ENCODE results near the gene CEND1.

The CEND1 gene

DNA sequence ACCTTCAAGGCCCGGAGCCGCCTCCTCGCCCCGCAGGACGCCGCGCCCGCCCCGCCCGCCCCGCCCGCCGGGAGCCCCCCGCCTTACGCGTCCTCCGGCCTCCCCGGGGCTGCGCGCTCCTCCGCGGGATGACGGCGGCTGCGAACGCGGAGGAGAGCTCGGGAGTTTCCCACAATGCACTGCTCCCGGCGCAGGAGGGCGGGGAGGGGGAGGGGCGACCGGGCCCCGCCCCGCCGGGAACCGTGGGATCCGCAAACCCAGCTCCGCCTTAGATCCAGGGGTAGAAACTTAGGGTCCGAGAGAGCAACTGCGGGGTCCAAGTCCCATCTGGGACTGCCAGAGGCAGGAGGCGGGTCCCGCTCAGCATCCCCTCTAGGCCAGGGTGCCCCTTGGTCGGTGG is at the start of gene CEND1:
Gene CEND1, minus strand, starts transcription at position 148 of the 400 bp plus-strand sequence. CDS start 1,514 bp downstream, outside the sequence.
- in situ Hi-C loops (cut with HindIII; ENCODE audit: low sequenced_read_pairs) = no loop called here

DNA sequence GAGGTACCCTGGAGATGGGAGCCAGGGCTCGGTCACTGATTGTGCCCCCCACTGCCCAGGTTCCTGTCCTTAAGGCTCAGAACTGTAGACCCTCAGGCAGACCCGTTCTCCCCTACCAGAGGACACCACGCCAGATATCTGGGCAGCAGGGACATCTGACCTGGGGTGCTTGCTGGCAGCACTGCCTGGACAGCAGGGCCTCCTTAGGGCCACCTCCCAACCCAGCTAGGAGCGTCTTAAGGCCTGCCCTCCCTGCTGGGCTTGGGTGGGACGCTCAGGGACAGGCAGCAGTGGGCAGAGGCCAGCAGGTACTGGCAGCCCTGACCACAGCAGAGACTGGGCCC is 49.4 kb upstream of the CEND1 start:
- in situ Hi-C loops (cut with HindIII; ENCODE audit: low sequenced_read_pairs) = no loop called here

DNA sequence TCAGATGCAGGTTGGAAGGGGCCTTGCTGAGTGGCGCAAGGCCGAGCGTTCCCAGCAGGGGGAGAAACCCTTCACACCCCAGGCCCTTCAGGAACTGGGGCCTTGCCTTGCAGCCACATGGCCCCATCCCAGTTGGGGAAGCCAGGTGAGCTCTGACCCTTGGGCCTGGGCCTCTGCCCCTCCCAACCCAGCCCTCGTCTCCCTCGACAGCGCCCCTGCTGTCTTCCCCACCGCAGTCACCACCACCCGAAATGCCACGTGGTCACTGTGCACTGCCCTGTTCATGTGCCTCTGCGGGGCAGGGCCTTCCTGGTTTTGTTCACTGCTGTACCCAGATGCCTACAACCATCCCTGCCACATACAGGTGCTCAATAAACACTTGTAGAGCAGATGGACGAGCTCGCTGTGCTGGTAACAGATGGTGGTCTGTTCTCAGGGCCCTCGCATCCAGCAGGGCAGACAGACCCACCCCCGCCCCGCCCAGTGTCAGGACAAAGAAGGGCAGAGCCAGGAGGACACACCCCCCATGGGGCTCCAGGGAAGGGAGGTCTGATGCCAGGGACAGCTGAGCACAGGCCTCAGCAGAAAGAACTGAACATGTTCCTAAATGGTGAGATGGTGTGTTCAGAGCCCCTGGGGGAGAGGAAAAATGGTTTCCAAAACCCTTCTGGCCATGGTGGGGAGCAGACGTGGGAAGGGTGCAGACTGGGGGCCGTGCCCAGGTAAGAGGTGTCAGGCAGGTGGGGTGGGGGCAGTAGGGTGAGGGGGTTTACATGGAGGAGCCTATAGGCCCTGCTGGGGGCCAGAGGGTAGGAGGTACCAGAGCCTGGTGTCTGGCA is 48.8 kb upstream of the CEND1 start:
- in situ Hi-C loops (cut with HindIII; ENCODE audit: low sequenced_read_pairs) = no loop called here

DNA sequence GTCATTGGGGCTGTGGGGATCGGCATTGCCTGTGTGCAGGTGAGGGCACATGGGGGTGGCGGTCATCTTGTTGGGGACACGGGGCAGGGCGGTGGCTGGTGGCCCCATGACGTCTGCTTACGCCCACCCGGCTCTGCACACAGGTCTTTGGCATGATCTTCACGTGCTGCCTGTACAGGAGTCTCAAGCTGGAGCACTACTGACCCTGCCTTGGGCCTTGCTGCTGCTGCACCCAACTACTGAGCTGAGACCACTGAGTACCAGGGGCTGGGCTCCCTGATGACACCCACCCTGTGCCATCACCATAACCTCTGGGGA is 48.1 kb upstream of the CEND1 start:
- in situ Hi-C loops (cut with HindIII; ENCODE audit: low sequenced_read_pairs) = no loop called here

DNA sequence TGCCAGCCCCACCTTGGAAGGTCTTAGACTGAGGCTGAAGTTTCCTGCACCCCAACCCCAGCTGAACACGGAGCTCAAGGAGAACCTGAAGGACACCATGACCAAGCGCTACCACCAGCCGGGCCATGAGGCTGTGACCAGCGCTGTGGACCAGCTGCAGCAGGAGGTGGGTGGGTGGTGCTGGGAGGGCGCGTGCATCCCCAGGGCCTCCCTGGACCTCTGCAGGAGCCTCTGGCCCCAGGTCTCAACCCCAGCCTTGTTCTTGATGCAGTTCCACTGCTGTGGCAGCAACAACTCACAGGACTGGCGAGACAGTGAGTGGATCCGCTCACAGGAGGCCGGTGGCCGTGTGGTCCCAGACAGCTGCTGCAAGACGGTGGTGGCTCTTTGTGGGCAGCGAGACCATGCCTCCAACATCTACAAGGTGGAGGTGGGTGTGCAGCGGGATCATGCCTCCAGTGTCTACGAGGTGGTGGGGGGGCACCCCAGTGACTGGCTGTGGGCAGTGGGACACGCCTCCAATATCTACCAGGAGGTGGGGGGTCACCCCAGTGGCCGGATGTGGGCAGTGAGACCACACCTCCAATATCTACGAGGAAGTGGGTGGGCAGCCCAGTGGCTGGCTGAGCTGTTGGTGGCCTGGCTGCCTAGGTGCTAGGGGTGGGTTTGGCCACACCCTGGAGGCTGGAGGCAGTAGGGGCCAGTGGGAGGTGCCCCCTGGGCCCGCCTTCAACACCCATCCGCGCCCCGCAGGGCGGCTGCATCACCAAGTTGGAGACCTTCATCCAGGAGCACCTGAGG is 47.5 kb upstream of the CEND1 start:
- in situ Hi-C loops (cut with HindIII; ENCODE audit: low sequenced_read_pairs) = no loop called here

DNA sequence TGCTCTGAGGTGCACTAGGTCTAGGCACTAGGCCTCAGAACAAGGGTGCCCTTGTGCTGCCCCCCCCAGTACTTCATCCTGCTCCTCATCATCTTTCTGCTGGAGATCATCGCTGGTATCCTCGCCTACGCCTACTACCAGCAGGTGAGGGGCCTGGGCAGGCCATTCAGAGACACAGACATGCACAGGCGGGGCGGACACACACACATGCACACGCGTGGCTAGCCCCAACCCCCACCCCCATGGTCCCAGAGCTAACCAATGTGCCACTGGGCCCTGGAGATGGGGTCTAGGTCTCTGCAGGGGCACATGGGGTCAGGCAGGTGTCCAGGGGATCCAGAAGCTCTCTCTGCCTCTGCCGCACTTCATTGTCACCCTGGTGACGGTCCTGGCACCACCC is 46.8 kb upstream of the CEND1 start:
- in situ Hi-C loops (cut with HindIII; ENCODE audit: low sequenced_read_pairs) = no loop called here

DNA sequence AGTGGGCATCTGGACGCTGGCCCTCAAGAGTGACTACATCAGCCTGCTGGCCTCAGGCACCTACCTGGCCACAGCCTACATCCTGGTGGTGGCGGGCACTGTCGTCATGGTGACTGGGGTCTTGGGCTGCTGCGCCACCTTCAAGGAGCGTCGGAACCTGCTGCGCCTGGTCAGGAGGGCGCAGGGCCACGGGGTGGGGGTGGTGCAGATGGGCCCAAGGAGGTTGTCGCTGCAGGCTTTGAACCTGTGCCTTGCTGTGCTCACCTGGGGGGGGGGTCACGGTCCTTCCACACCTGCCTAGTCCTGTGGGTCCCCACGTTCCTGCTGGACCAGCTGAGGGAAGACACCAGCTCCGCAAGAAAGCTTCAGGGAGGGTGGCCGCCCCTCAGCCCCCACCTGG is 46.4 kb upstream of the CEND1 start:
- in situ Hi-C loops (cut with HindIII; ENCODE audit: low sequenced_read_pairs) = no loop called here

DNA sequence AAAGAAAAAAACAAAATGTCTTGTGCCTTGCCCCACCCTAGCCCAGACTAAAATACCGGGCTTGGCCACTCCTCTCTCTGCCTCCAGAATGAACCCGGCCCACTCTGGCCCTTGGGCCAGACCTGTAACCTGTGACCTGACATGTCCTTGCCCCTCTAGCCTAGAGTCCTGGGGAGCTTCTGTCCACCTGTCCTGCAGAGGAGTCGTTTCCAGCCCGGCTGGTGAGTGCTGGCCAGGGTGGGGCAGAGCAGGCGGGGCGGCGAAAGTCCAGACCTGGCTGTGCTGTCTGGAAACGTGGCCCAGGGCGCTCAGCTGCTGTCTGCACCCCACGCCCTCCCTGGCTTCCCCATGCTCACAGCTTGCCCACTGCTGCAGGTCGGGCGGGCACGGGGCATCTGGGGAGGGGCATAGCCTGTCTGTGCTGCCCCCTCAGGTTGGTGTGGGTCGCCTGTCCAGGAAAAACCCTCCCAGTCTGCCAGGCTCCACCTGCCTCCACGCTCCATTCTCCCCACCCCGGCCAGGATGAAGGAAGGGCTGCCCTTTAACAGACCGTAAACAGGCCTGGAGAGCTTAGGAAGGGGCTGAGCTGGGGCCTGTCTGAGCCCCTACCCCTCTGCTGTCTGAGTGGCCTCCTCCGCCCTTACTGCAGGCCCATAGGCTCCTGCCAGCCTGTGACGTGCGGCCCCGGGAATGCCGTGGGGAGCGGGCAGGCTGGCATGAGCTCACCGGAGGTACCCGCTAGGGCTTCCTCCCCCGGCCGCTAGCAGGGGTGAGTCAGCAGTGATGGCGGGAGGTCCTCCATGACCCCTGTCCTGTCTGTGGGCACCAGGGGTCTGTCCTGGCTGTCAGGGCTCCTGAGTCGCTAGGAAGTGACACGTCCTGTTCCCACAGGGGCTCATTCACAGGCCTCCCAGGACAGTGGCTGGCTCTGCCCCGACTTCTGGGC is 44.8 kb upstream of the CEND1 start:
- in situ Hi-C loops (cut with HindIII; ENCODE audit: low sequenced_read_pairs) = no loop called here

DNA sequence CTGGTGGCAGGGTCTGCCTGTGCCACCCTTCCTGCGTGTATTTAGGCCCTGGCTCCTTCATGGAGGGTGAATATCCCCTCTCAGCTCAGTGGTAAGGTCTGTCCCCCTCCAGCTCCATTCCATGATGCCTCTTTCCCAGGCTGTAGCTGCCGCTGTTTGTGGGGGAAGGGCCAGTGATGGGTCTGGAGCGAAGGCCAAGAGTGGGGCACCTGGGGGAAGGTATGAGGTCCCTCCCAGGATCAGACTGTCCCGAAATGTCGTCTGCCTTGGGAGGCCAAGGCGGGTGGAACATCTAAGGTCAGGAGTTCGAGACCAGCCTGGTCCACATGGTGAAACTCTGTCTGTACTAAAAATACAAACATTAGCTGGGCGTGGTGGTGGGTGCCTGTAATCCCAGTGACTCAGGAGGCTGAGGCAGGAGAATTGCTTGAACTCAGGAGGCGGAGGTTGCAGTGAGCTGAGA is 44.0 kb upstream of the CEND1 start:
- in situ Hi-C loops (cut with HindIII; ENCODE audit: low sequenced_read_pairs) = no loop called here

DNA sequence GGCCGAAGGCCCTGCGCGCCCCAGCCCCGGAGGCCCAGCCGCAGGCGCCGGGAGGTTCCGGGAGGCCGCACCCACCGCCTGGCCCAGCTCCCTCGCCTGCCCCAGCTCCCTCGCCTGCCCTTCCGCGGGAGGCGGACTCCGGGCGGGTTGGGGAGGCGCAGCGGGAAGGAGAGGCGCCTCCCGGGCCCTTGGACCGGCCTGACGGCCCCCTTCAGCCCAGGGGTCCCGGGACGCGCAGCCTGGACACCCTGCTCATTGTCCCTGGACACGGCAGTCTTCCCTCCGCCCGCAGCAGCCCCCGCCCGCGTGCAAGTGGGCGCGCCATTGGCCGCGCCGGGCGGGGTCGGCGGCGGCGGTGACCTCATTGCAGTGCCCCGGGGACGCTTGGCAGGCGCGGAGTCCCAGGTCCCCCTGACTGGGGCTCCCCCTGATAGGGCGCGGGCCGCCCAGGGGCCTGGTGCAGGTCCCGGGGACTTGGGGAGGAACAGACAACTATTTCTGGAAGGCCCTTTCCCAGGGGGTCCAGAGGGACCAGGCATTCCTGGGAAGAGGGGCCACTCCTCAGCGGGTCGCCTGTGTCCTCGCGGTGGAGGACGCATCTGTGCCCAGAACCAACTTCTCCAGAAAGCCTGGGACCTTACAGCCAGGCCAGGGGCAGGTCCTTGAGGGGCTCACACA is 43.4 kb upstream of the CEND1 start:
- in situ Hi-C loops (cut with HindIII; ENCODE audit: low sequenced_read_pairs) = no loop called here

DNA sequence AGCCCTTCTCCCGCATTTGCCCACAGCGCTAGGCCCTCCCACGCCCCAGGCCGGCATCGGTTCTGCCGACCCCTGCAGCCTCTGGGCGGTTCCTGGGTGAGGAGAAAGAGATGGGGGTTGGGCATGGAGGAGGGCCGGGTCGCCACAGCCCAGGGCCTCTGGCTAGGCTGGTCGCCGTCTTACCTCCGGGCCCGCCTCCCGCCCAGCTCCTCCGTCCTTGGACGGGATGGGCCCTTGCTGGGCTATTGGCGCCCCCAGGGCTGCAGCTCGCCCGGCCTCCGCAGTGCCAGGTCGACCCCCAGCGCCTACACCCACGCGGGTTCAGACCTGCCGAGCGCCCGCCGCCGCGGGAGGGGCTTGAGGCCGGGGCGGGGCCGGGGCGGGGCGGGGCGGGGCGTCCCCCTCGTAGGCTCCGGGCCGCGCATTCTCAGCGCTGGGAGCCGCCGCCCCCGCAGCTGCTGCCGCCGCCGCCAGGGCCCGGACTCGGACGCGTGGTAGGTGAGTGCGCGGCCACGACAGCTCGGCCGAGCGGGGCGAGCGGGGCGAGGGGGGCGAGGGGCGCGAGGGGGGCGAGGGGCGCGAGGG is 42.7 kb upstream of the CEND1 start, which contains the start of gene CD151:
Gene CD151, plus strand, starts transcription at position 424 of the 585 bp plus-strand sequence. CDS start 3,118 bp downstream, outside the sequence.
- in situ Hi-C loops (cut with HindIII; ENCODE audit: low sequenced_read_pairs) = no loop called here

DNA sequence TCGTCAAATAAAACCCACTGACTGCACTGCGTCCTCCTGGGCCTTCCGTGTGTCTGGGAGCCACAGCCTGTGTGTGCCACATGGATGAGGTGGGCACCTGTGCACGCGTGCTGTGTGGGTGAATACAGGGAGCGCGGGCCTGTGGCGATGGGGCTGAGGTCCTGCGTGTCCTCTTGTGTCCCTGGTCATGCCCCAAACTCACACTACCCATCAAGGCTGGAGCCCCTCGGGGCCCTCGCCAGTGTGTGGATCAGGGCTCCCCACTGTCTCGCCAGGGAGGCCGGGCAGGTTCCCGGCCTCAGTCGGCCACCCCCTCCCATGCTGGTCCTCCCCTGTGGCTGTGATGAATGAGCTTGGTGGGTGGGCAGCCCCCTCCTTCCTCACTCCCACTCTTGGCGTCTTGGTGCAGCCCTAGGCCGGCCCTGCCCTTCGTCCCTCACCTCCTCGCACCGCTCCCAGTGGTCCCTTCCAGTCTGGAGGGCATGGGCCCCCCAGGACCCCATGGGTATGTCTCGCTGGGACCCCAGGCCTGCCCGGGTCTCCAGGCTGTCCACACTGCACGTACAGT is 42.2 kb upstream of the CEND1 start:
- in situ Hi-C loops (cut with HindIII; ENCODE audit: low sequenced_read_pairs) = no loop called here

DNA sequence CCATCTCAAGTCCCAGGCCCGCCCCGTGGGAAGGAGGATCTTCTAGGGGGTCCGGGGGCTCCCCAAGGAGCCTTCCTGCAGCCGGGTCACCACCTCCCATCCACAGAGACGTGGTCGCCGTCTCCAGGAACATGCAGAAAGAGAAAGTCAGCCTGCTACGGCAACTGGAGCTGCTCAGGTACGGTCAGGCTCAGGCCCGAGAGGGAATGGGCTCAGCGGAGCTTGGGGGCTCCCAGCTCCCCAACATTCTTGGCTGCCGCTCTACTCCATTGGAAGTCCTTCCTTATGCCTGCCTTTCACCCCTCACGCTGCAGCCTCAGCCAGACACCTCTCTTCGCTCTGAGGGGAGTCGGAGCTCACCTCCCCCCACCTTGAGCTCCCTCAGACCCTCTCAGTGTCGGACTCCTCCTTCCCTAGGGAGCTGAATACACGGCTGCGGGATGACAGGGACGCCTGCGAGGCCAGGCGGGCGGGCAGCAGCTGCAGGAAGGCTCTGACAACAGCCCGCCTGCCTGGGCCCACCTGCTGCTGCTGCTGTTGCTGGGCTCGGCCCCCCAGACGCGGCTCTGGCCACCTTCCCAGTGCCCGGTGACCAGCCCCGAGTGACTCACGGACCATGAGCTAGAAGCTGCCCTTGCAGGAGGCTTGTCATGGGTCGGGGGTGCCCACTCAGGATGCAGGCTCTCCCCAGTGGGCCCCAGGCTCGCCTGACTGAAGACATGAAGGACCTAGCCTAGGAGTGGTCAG is 41.4 kb upstream of the CEND1 start:
- in situ Hi-C loops (cut with HindIII; ENCODE audit: low sequenced_read_pairs) = no loop called here

DNA sequence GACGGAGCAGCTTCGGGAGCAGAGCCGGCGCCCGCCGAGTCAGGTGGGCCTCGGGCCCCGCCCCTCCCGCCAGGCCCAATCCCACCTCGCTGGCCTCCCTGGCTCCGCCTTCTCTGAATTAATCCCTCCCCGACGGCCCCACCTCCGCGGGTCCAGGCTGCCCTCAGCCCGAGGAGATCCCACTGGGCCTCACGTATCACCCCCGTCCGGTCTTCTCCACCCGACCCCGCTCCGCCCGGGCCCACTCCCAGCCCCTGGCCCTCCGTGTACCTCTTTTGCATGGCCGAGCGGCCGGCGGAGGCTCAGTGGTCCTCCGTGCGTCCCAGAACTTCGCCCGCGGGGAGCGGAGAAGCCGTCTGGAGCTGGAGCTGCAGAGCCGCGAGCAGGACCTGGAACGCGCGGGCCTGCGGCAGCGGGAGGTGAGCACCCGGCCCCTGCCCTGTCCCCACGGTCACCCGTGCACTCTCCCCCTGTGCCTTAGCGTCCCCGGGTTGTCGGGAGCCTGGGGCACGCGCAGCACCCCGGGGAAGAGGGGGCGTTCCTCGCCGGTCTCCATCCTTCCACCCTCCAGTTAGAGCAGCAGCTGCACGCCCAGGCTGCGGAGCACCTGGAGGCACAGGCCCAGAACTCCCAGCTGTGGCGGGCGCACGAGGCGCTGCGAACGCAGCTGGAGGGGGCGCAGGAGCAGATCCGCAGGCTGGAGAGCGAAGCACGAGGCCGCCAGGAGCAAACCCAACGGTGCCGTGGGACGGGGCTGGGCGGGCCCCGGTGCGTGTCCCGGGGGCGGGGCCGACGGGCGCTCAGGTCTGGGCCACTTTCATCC is 40.6 kb upstream of the CEND1 start:
- in situ Hi-C loops (cut with HindIII; ENCODE audit: low sequenced_read_pairs) = no loop called here

DNA sequence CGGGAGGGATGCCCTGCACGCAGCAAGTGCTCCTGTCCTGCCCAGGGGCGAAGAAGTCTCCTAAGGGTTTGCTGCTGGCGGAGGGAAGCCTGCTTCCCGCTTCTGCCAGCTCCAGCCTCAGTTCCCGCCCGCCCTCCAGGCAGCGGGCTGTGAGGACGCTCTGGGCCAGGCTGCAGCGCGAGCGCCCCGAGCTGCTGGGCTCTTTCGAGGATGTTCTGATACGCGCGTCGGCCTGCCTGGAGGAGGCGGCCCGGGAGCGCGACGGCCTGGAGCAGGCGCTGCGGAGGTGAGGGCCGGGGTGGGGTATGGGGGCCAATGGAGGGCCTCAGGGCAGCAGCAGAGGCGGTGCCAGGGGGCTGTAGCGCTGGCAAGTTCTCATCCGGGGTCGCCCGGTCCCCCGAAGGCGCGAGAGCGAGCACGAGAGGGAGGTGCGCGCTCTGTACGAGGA is 40.0 kb upstream of the CEND1 start:
- in situ Hi-C loops (cut with HindIII; ENCODE audit: low sequenced_read_pairs) = no loop called here

DNA sequence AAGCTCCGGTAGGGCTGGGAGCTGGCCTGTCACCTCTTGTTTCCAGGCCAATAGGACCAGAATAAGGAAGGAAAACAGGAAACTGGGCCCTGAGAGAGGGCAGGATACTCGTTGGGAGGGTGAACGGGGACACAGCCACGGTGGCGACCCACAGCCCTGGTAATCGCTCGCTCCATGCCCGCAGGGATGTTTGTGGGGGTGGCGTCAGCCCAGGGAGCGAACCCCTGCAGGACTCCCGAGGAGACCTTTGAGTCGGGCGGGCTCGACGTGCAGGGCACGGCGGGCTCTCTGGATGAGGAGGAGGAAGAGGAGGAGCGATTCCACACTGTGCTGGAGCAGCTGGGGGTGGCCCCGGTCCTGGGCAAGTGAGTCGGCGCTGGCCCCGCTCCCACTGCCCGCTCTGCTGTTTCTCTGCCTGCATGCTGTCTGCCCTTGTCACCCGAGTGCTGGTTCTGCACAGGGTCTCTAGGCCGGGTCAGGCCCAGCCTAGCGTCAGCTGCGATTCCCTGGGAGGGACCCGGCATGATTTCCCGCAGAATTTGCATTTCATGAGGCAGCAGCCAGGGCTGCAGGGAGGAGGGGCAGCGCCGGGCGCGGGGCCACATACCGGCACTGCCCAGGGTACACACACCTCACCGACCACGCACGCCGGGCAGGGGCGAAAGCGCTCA is 39.4 kb upstream of the CEND1 start:
- in situ Hi-C loops (cut with HindIII; ENCODE audit: low sequenced_read_pairs) = no loop called here

DNA sequence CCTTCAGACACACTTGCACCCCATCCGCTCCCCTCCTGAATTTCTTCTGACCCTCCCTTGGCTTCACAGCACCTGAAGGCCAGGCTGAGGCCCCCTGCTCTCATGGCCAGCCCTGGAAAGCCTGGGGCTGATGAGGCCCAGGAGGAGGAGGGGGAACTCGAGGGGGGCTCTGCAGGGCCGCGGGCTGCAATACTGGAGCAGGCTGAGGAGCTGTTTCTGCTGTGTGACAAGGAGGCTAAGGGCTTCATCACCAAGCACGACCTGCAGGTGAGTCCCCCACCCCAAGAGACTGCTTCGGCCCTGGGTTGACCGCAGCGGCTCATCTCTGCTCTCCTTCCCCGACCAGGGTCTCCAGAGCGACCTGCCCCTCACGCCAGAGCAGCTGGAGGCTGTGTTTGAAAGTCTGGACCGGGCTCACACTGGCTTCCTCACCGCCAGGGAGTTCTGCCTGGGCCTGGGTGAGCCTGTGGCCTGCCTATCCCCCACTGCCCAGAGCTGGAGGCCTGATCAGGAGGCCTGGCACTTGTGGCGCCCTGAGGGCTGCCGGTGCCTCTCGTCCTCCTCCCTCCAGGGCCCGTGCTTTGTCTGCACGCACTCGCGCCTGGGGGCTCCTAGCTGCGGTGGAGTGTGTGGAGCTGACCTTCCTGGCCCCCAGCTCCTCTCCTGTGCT is 38.8 kb upstream of the CEND1 start:
- in situ Hi-C loops (cut with HindIII; ENCODE audit: low sequenced_read_pairs) = no loop called here
